ENCODE measurements around the gene POLE2.

The POLE2 gene

GRCh38 chr14:49636866-49637265 is 51.1 kb downstream of the POLE2 start:
- DNase-seq (ENCODE audit: low read depth), result no peak
- no peak overlapping the region for H3K4me3 ChIP-seq (ENCODE audit: low read depth, low read length)
- TF ChIP-seq CTCF (IDR thresholded peaks at IDR 0.05; ENCODE audit: low read depth, low read length, missing control alignments), result no peak

GRCh38 chr14:49634547-49635334 is 53.3 kb downstream of the POLE2 start, which contains the start of gene DNAAF2:
TSS of gene DNAAF2 (minus strand) at chr14:49635244. CDS start at chr14:49635149, 95 bp downstream.
- peak within 1 kb of the TSS; percentile 94 for H3K4me3 ChIP-seq (ENCODE audit: low read depth, low read length)
- no peak for DNase-seq (ENCODE audit: low read depth)
- no peak for TF ChIP-seq CTCF (IDR thresholded peaks at IDR 0.05; ENCODE audit: low read depth, low read length, missing control alignments)

- DNase-seq (ENCODE audit: low read depth), result peak; percentile 84
- TF ChIP-seq CTCF (IDR thresholded peaks at IDR 0.05; ENCODE audit: low read depth, low read length, missing control alignments), result peak; percentile 79
- peak overlapping the region; percentile 94 for H3K4me3 ChIP-seq (ENCODE audit: low read depth, low read length)
Observed at GRCh38 chr14:49633640-49634546, 54.1 kb downstream of the POLE2 start.

GRCh38 chr14:49623941-49624839 is 63.8 kb downstream of the POLE2 start:
- DNase-seq (ENCODE audit: low read depth), result no peak
- peak overlapping the region; percentile 100 for H3K4me3 ChIP-seq (ENCODE audit: low read depth, low read length)
- TF ChIP-seq CTCF (IDR thresholded peaks at IDR 0.05; ENCODE audit: low read depth, low read length, missing control alignments), result no peak

GRCh38 chr14:49623387-49623786 is 64.6 kb downstream of the POLE2 start:
- H3K4me3 ChIP-seq (ENCODE audit: low read depth, low read length), result peak overlapping the region; percentile 100
- TF ChIP-seq CTCF (IDR thresholded peaks at IDR 0.05; ENCODE audit: low read depth, low read length, missing control alignments), result no peak
- DNase-seq (ENCODE audit: low read depth), result no peak

GRCh38 chr14:49622022-49622607 is 65.9 kb downstream of the POLE2 start:
- no peak for DNase-seq (ENCODE audit: low read depth)
- TF ChIP-seq CTCF (IDR thresholded peaks at IDR 0.05; ENCODE audit: low read depth, low read length, missing control alignments), result no peak

More at GRCh38 chr14:49622022-49622607, 65.9 kb downstream of the POLE2 start:
- H3K4me3 ChIP-seq (ENCODE audit: low read depth, low read length), result peak overlapping the region; percentile 100

All from GM12864 (cell line).